Activated CD8-positive, alpha-beta memory T cell treated with anti-CD3 and anti-CD28 coated beads for 36 hours (primary cell): Measurements from ENCODE around the gene KRTAP6-1. TPM values are rescaled to one million over a fixed set of nuclear protein-coding genes. Genes with fewer than 3 reads are reported as not detected.

Experiments used
- CTCF ChIA-PET: fragments of 350-600 bp; sonication (Branson Sonifier 250); formaldehyde crosslinking; loops from one replicate; lab custom pipeline; 2021; ENCODE audit warnings: antibody characterized with exemption; lab: Charles Lee
- POLR2A ChIA-PET: fragments of 350-600 bp; sonication (Branson Sonifier 250); formaldehyde crosslinking; loops from one replicate; lab custom pipeline; 2021; ENCODE audit warnings: antibody characterized with exemption; lab: Charles Lee
- total RNA-seq, 2 experiments: library from RNA; stranded (reverse); gene quantifications; one replicate each; pipeline ENCODE4 v1.2.3, GENCODE V29; 2021

The KRTAP6-1 gene
- not detected for total RNA-seq

GRCh38 chr21:30613836-30614235 lies at the start of gene KRTAP6-1:
TSS of gene KRTAP6-1 (minus strand) at chr21:30613930. CDS start at chr21:30613904, 26 bp downstream.
- CTCF ChIA-PET = no interaction called here

GRCh38 chr21:30652891-30653290 lies 39.2 kb upstream of the KRTAP6-1 start:
- ChIA-PET POLR2A (no interaction called here), CTCF (no interaction called here)

More at GRCh38 chr21:30613836-30614235, at the start of gene KRTAP6-1:
- POLR2A ChIA-PET = no interaction called here

DNA sequence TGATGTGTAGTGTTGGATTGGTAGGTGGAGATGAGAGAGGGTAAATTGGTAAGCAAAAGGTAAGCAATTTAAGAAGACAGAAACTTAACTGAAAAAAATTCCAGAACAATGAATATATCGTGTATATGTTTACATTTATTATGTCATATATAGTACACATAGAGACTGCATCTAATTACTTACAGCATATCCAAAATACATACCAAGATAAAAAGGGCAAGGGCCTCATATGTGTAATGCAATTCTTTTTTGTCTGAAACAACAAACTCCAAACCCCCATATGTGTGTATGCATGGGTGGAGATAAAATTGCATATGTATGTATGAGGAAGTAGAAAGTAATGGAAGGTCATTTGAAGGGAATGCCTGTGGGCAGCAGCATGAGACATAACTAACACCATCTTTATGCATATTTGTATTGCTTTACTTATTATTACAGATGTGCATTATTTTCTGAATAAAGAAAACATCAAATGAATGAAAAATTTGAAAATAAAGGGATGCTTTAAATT lies 33.2 kb upstream of the KRTAP6-1 start:
- POLR2A ChIA-PET = no interaction called here
- CTCF ChIA-PET = no interaction called here

DNA sequence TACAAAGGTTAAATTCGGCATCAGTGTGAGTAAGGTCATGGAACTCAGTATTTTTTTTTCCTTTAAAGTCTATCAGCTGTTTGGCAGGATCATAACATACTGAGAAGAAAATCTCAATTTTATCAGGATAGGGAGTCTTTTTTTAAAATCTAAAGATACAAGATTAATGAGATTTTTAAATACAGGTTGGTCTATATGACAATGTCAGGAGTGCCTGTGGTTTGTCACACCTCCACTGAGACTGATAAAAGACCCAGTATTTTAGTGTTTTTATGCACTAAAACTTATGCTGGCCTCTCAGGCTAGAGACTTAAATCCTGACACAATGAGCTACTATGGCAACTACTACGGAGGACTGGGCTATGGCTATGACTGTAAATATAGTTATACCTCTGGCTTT lies 28.8 kb upstream of the KRTAP6-1 start, which contains the start of gene KRTAP20-3:
Gene KRTAP20-3, plus strand, starts transcription at position 301 of the 400 bp plus-strand sequence.
- ChIA-PET CTCF (no interaction called here), POLR2A (interaction anchor here (1.2 kb wide), 1 partner anchor 194 kb away, joined by 3 read pairs; no protein-coding TSS in a partner anchor)

GRCh38 chr21:30638686-30639085 lies 25.0 kb upstream of the KRTAP6-1 start:
- CTCF ChIA-PET = no interaction called here
- POLR2A ChIA-PET = no interaction called here

DNA sequence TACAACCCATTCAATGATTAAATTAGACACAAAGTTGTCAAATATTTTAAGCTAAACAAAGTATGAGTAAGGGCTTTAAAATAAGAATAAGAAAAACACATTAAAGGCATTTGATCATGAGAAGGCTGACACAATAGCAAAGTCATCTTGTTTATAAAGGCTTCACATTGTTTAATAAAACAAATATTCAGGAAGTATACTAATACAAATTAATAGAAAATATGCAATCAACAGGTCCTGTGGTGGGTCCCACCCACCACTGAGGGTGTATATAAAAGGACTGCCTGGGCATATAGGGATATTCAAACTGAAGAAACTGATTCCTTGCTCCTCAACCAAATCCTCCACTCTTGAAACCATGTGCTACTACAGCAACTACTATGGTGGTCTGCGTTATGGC lies 21.2 kb upstream of the KRTAP6-1 start, which contains the start of gene KRTAP20-2:
Gene KRTAP20-2, plus strand, starts transcription at position 301 of the 400 bp plus-strand sequence. Its CDS starts 58 bp downstream, at position 359.
- ChIA-PET POLR2A (no interaction called here), CTCF (no interaction called here)

- ChIA-PET CTCF (no interaction called here), POLR2A (no interaction called here)
These were observed 15.5 kb upstream of the KRTAP6-1 start for GRCh38 chr21:30629200-30629599.

- POLR2A ChIA-PET = no interaction called here
- CTCF ChIA-PET = no interaction called here
These were observed 14.4 kb upstream of the KRTAP6-1 start for GRCh38 chr21:30628109-30628508.

DNA sequence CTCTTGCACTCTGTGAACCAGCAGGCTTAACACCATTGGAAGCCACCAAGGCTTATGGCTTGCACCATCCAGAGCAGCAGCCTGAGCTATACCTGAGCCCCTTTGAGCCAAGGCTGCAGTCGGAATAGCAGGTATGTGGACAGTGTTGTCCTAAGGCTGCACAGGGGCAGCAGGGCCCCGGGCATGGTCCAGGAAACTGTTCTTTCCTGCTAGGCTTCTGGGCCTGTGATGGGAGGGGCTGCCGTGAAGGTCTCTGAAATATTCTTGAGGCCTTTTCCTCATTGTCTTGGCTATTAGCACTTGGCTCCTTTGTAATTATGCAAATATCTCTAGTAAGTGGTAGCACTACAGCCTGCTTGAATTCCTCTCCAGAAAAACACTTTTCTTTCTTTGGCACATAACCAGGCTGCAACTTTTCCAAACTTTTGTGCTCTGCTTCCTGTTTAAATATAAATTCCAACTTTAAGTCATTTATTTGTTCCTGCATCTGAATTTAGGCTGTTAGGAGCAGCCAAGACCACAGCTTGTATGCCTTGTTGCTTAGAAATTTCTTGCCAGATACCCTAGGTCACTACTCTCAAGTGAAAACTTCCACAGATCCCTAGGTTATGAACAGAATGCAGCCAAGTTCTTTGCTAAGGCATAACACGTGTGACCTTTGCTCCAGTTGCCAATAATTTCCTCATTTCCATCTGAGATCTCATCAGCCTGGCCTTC lies 11.9 kb upstream of the KRTAP6-1 start:
- POLR2A ChIA-PET = no interaction called here

DNA sequence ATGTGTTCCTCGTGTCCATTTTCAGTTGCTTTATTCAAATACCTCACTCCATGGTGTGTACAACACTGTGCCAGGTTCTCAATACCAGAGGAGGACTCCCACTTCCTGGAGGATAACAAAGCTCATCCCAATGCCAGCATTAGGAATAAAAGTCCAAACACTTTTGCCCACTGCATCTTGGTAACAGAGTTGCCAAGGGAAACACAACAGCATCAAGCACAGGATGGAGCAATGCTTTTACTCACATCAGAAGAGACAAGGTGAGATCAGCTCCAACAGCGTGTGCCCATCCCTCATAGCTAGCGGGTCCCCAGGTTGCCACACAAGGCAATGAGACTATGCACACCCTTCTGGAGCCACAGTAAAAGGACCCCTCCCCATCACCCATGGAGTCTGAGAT lies 9.6 kb upstream of the KRTAP6-1 start:
- ChIA-PET POLR2A (no interaction called here), CTCF (no interaction called here)

More for the DNA sequence above, 11.9 kb upstream of the KRTAP6-1 start:
- CTCF ChIA-PET = no interaction called here

GRCh38 chr21:30620522-30620921 lies 6.8 kb upstream of the KRTAP6-1 start, which contains the start of gene KRTAP20-4:
TSS of gene KRTAP20-4 (plus strand) at chr21:30620627.
- CTCF ChIA-PET = no interaction called here
- POLR2A ChIA-PET = interaction anchor here (0.5 kb wide), 1 partner anchor 447 kb away, joined by 3 read pairs; no protein-coding TSS in a partner anchor

GRCh38 chr21:30620080-30620479 lies 6.3 kb upstream of the KRTAP6-1 start:
- ChIA-PET CTCF (no interaction called here), POLR2A (interaction anchor here (0.5 kb wide), 1 partner anchor 447 kb away, joined by 3 read pairs; no protein-coding TSS in a partner anchor)

- POLR2A ChIA-PET = no interaction called here
These were observed 2.4 kb upstream of the KRTAP6-1 start, which contains the start of gene KRTAP20-1 for GRCh38 chr21:30616125-30616524. TSS of gene KRTAP20-1 (plus strand) at chr21:30616425. CDS start at chr21:30616455, 30 bp downstream.

DNA sequence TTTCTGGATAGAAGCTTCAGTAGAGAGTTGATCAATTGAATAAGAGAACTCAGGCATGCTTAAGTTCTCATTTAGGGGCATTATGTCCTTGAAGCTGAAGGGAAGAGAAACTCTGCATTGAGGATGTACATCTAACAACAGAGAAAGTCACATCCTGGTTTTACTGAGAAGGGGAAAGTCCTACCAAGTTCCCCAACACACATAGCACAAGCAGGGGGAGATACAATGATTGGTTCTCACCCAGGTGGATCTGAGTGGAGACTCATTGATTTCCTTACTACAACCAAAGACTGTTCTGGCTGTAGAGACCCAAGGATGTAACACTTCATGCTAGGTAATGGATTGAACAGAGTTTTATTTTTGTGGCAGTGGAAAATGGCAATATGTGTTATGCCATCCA lies 1.5 kb upstream of the KRTAP6-1 start:
- ChIA-PET CTCF (no interaction called here), POLR2A (no interaction called here)

More at GRCh38 chr21:30616125-30616524, 2.4 kb upstream of the KRTAP6-1 start, which contains the start of gene KRTAP20-1:
- CTCF ChIA-PET = no interaction called here

DNA sequence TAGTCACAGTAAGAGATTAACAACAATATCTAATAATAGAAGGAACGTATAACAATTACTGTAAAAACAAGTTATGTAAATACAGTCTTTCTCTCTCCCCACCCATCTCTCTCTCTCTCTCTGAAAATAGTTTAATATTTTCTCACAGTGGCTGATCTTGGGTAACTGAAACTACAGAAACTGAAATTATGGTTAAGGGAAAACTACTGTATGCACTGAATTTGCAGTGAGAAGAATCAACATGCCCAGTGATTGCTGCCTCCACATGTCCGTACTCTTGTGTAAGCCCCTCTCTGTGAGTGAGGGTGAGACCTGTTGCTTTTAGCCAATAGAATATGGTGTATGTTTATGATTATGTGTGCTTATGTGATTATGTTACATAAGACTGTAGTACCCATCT lies 1.6 kb downstream of the KRTAP6-1 start:
- CTCF ChIA-PET = no interaction called here
- POLR2A ChIA-PET = no interaction called here

DNA sequence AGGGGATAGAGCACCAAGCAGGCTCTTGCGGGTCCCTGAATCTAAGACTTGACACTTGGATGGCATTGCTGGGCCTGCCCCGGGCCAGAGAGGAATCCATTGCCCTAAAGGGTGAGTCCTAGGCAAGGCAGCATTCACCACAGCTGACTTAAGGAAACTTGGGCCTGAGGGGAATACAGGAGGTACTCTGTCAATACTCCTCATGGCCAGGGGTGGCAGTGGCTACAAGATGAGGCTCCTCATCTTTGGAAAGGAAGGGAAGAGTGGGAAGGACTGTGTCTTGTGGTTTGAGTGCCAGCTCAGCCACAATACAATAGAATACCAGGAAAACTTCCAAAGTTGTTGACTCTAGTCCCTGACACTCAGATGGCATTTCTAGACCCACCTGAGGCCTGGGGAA lies 7.8 kb downstream of the KRTAP6-1 start:
- CTCF ChIA-PET = no interaction called here
- POLR2A ChIA-PET = no interaction called here

GRCh38 chr21:30600787-30601186 lies 12.9 kb downstream of the KRTAP6-1 start, which contains the start of gene KRTAP22-1:
TSS of gene KRTAP22-1 (plus strand) at chr21:30601087.
- CTCF ChIA-PET = no interaction called here
- POLR2A ChIA-PET = no interaction called here

DNA sequence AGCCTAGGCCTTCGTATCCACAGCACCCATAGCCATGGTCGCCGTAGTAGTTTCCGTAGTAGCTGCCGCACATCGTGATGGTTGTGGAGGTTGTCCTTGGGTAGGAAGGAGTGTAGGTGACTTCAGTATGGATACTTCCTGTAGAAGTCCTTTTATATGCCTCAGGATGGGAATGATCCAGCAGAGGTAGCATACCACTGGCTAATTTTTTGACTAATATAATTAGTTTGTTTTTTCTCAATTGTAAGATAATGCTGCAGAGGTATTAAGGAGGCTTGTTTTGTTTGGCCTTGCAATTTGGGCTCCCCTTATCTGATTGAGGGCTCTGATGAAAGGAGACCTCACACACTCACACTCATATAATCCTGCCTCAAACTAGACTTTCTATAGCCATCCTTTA lies 14.9 kb downstream of the KRTAP6-1 start, which contains the start of gene KRTAP6-2:
Gene KRTAP6-2, minus strand, starts transcription at position 101 of the 400 bp plus-strand sequence. Its CDS starts 28 bp downstream, at position 73.
- ChIA-PET POLR2A (no interaction called here), CTCF (no interaction called here)

DNA sequence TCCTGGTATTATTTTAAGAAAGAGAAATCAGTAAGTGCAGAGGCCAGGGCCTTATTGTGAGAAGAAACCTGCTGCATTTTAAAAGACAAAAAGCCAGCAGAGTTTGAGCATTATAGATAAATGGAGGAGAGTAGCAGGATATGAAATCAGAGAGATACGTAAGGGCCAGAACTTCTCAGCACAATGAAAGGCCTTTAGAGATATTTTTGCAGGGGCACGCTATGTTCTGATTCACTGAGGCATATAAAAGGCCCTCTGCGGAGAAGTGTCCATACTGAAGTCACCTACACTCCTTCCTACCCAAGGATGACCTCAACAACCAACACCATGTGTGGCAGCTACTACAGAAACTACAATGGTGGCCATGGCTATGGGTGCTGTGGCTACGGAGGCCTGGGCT lies 21.6 kb downstream of the KRTAP6-1 start, which contains the start of gene KRTAP6-3:
Gene KRTAP6-3, plus strand, starts transcription at position 301 of the 400 bp plus-strand sequence. Its CDS starts 6 bp downstream, at position 307.
- POLR2A ChIA-PET = no interaction called here
- CTCF ChIA-PET = no interaction called here

GRCh38 chr21:30590297-30590696 lies 23.4 kb downstream of the KRTAP6-1 start, which contains the start of gene KRTAP22-2:
TSS of gene KRTAP22-2 (minus strand) at chr21:30590397.
- POLR2A ChIA-PET = no interaction called here
- CTCF ChIA-PET = no interaction called here
